GM19463 (cell line): ENCODE measurements around the gene HIP1.
"Not testable (repeated sequence)": the region's sequence is repeated elsewhere in the genome, so short reads cannot be mapped to it uniquely, and the experiment has no call there.

Source experiments
- ATAC-seq: cut with Tn5 transposase; IDR thresholded peaks from one replicate; pipeline ENCODE4 v1.9.1; 2021; ENCODE audit warnings: mild to moderate bottlenecking, moderate library complexity; ENCODE audit not compliant: unreplicated experiment

Gene HIP1

DNA sequence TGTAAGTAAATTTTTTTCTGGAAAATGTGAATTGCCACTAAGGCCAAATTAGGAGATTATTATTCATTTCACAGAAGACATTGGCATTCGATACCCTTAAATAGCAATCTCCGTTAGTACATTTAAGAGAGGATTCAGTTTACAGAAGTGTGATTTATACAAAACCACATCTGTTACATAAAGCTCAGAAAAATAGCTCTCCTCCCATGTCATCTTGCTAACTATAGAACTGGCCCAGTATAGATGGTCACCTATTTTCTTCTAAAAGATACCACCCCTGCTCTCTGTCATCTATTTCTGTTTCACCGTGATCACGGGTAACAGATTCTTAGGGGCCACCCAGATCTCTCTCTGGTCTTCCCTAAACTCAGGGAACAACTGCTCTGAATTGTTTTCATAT lies 119.1 kb downstream of the HIP1 start:
- ATAC-seq, result no peak

DNA sequence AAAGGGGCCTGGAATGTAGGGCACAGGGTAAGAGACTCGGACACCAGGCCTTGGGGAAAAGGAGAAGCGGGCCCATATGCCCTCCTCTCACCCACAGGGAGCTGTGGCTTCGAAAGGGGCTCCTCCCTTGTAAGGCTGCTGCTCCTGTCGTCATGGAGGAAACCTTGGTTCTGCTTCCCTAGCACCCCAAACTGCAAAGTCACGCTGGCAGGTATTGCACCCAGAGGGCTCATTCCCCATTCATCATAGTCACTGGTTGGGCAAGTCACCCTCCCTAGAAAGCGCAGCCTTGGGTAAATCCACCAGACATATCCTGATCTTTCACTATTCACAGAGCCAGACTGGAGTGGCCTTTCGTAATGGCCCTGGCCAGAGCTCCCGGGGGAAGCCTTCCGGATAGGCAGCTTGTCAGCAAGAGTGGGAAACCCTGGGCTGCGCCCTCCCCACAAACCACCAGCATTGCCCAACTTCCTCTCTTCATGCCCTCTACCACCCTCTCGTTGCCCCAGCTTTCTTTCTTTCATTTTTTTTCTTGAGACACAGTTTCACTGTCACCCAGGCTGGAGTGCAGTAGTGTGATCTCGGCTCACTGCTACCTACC lies 121.0 kb downstream of the HIP1 start:
- ATAC-seq, result peak; percentile 49

DNA sequence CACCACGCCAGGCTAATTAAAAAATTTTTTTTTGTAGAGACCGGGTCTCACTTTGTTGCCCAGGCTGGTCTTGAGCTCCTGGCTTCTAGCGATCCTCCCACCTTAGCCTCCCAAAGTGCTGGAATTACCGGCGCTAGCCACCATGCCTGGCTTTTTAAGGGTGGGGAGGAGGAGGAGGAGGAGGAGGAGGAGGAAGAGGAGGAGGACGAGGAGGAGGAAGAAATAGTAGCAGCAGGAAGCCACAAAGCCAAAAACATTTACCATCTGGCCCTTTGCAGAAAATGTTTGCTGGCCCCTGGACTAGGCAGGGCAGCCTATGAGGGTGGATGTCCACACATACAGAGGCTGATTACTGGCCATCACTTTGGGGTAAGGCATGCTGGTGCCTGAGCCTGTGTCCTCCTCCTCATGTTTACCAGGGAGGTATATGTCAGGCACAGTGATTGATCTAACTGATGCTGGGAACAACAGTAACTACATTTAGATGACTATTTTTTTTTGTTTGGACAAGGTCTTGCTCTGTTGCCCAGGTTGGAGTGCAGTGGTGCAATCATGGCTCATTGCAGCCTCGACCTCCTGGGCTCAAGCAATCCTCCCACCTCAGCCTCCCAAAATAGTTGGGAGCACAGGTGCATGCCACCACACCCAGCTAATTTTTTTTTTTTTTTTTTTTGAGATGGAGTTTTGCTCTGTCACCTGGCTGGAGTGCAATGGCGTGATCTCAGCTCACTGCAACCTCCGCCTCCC lies 122.1 kb downstream of the HIP1 start:
- no peak for ATAC-seq

DNA sequence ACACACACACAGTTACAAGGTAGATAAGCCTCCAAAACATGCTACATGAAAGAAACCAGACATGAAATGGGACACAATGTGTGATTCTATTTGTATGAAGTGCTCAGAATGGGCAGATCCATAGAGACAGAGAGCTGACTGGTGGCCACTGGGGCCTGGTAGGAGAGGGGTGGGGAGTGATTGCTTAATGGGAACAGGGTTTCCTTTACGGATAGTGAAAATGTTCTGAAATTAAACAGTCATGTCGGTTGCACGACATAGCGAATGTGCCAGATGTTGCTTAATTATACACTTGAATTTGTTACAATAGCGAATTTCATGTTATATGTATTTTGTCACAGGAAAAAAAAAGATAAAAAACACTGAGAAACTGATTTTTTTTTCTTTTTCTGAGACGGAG lies 124.3 kb downstream of the HIP1 start:
- ATAC-seq, result no peak

DNA sequence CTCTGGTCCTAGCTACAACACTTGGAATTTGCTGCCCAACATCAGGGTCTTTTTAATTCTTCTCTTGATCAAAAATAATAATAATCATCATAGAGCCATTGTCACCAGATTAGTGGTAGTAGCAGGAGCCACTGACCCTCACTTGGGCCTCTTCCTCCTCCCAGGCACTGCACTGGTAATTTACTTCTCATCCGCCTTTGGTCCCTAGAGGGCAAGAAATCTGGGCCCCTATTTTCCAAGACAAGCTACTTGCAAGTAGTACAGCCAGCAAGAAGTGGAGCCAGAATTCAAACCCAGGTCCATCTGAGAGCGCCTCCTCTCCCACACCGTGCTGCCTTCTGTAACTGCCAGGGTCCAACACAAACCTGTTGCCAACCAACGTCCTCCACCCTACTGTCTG lies 125.4 kb downstream of the HIP1 start:
- ATAC-seq, result no peak

DNA sequence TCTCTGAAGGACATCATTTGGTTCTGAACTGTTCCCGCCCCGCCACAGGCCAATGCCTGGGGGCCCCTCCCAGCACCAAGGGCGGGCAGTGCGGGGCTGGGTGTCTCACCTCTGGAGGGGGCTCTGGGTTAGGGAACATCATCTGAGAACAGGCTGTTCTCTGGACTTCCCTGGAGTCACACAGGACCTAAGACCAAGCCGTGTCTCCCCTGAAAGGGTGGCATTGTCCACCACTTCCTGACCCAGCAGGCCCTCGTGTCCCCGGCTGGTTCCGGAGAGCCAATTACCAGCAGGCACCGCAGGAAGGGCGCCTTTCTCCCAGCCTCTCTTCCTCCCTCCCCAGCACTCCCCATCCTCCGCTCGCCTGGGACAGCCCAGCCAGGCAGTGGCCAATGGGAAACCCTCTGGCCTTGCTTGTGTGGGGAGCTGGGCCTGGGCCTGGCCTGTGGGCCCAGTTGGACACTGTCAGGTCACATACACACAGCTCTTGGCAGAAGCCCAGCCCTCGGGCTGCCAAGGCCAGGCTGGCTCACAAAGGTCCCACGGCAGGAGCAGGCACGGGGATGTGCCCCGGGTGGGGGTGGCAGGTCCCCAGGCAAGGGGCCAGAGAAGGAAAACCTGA lies 127.1 kb downstream of the HIP1 start:
- no peak for ATAC-seq

DNA sequence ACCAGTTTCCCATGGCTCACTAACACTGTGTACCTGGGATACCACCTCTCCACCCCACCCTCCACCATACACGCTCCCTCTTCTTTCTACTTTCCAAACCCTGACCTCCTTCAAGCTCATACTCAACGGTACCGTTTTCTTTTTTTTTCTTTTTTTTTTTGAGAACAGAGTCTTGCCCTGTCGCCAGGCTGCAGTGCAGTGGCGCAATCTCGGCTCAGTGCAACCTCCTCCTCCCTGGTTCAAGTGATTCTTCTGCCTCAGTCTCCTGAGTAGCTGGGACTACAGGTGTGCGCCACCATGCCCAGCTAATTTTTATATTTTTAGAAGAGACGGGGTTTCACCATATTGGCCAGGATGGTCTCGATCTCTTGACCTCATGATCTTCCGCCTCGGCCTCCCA lies 129.3 kb downstream of the HIP1 start:
- not testable (repeated sequence) for ATAC-seq

DNA sequence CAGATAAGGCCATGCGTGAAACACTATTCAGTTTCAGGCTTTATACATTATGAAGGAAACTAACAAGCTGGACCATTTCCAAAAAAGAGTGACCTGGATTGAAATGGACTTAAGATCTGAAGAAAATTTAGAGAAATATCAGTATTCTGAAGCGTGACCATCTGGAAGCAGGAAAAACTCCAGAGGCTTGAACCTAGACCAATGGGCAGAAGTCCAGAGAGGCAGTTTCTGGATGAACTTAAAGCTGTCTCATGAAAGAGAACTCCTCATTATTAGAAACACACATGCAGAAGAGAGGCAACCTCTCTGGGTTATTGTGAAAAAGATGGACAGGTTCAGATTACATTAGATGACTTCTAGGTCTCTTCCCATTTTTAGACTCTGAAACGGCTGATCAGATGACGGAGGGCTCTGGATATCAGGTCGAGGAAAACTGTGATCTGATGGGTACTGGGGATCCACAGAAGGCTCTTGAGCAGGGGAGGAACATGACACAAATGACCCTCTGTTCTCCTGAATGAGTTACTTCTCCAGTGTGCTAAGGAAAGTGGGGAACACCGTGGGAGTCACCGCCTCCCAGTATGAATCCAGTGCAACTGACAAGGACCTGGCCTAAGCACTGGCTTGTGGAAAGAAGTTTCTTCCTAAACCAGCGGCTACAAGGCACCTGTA lies 130.2 kb downstream of the HIP1 start:
- no peak for ATAC-seq

DNA sequence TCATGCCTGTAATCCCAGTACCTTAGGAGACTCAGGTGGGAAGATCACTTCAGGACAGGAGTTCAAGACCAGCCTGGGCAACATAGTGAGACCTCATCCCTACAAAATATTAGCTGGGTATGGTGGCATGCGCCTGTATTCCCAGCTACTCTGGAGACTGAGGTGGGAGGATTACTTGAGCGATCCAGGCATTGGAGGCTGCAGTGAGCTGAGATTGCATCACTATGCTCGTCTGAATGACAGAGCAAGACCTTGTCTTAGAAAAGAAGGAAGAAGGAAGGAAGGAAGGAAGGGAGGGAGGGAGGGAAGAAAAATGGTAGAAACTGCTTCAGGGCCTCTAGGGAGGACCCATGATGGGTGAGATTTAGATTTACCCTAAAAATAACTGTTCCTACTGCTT lies 134.3 kb downstream of the HIP1 start:
- no peak for ATAC-seq

DNA sequence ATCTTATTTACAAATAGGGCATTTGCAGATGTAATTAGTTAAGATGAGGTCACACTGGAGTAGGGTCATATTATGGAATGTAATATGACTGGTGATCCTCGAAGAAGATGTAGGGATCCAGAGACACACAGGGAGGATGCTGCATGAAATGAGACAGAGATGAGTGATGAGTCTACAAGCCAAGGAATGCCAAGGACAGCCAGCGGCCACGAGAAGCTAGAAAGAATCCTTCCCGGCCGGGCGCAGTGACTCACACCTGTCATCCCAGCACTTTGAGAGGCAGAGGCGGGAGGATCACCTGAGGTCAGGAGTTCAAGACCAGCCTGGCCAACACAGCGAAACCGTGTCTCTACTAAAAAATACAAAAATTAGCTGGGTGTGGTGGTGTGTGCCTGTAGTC lies 135.9 kb downstream of the HIP1 start:
- not testable (repeated sequence) for ATAC-seq

DNA sequence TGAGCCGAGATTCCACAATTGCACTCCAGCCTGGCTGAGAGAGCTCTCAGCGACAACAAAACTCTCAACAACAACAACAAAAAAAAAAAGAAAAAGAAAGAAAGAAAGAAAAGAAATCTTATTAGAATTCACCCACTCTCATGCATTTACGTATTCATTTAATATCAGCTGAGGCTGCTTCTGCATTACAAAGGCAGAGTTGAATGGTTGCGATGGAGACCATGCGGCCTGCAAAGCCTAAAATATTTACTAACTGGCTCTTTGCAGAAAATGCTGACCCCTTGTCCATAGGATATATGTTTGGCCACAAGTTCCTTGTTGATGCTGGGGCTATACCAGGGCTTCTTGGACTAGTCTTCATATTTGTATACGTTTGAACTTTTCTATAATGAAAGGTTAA lies 137.2 kb downstream of the HIP1 start:
- no peak for ATAC-seq

DNA sequence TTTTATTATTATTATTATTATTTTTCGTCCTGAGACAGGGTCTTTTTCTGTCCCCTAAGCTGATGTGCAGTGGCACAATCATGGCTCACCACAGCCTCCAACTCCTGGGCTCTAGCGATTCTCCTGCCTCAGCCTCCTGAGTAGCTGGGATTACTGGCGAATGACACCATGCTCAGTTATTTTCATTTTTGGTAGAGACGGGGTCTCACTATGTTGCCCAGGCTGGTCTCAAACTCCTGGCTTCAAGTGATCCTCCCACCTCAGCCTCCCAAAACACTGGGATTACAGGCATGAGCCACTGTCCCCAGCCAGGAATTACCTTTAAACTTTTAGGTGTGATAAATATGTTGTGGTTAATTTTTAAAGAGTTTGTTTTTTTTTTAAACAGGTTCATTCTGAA lies 138.0 kb downstream of the HIP1 start:
- ATAC-seq, result not testable (repeated sequence)

DNA sequence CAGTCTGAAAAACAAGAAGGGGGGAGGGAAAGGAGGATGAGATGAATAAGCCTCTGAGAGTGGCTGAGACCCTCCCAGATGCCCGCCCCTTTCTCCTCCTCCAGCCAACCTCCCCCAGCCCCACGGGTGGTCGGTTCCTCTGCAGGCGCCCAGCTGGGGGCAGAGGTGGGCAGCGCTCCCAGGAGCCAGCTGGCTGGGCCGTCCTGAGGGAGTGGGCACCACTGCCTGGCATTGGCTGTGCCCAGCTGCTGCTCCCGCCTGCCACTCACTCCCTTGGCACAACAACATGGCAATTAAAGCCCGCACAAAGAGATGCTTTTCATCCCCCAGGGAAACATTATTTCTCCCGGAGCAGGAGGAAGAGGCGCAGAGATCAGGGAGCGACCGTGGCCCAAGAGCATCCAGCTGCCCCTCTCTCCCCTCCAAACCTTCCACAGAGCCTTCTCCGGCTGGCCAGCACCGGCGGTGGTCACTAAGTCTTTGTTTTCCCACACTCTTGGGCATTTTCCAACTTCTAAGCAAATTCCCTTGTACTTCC lies 139.4 kb downstream of the HIP1 start:
- ATAC-seq, result no peak

DNA sequence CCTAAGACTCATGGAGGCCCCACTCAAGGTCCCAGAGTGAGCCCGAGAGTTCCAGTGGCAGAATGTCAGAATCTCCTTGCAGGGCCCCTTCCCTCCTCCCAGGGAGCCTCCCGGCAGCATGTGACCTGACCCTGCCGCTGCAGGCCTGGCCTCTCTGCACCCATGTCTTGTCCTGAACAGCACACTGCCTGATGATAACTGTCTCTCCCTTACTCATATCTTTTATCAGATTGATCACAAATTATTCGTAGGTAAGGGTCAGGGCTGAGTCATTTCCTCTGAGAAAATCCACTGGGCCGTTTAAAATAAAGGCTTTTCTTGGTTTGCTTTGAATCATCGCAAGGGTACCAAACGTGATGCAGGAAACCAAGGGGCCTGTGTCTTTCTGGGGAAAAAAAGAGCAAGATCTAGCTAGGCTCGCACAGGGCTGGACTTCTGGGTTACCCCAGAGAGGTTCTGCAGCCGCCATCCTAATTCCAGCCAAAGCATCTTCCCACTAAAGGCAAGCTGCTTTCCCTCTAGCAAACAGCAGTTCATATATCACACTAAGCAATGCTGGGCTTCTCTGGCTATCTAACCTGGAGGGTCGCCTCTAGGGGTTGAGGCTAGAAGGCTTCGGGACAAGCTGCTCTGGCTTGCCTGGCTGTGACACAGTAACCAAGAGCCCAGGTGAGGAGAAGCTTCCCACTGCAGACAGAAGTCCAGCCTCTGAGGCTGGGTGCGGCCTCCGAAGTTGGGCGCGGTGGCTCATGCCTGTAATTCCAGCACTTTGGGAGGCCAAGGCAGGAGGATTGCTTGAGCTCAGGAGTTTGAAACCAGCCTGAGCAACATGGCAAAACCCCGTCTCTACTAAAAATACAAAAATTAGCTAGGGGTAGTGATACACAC lies 141.8 kb downstream of the HIP1 start:
- ATAC-seq, result no peak

DNA sequence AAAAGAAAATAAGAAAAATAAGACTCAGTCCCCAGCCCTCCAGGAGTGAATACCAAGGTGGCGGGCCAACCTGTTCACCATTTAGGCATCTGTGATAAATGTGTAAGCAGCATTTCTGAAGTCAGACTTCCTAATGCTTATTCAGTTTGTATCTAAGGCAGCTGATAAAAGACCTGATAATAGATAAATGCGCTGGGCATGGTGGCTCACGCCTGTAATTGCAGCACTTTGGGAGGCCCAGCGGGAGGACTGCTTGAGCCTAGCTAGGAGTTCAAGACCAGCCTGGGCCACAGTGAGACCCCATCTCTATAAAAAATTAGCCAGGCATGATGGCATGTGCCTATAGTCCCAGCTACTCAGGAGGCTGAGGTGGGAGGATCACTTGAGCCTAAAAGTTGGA lies 143.0 kb downstream of the HIP1 start:
- ATAC-seq, result no peak

DNA sequence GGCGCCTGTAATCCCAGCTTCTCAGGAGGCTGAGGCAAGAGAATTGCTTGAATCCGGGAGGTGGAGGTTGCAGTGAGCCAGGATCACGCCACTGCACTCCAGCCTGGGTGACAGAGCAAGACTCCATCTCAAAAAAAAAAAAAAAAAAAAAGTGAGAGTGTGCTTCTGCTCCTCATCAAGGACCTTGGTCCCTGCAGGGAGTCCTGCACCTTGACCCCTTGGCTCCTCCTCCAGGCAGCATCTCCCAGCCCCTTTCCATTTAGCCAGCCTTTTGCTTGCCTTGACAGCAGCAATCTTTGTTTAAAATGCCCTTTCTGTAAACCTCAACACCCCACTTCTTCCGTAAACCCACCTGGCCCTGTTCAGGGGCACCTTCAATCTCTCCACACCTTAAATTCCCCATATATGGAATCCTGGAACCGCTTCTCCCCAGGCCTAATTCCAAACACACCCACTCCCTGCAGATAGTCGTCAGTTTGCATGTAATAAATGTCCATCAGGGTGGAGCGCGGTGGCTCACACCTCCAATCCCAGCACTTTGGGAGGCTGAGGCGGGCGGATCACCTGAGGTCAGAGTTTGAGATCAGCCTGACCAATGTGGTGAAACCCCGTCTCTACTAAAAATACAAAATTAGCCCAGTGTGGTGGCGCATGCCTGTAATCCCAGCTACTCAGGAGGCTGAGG lies 145.1 kb downstream of the HIP1 start:
- ATAC-seq, result not testable (repeated sequence)

DNA sequence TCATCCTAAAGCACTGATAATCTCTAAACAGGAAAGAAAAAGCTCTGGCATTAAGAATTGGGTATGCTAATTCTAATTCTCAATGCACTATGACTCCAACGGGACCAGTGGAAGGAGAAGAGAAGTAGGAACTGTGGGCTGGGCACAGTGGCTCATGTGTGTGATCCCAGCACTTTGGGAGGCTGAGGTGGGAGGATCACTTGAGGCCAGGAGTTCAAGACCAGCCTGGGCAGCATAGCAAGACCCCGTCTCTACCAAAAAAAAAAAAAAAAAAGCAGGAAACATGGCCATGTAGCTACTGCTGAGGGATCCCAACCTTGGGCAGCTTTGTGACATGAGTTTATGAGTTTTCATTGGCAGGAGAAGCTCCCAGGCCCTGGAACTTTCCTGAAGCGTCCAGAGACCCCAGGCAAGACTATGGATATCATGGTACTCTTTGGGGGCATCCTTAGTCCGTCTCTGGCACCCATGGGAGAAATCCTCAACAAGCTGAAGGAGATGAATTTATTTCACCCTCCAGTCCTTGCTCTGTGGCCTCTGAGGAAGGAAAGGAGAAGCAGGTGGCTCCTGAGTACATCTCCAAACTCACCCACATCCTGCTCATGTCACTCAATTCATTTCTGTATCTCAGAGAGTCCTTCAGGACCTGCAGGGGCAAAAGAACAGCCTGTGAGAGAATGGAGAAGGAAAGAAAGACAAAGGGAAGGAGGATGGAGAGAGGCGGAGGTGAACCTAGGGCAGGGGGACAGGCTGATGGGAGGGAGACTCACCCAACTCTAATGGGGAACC lies 147.1 kb downstream of the HIP1 start:
- no peak for ATAC-seq

DNA sequence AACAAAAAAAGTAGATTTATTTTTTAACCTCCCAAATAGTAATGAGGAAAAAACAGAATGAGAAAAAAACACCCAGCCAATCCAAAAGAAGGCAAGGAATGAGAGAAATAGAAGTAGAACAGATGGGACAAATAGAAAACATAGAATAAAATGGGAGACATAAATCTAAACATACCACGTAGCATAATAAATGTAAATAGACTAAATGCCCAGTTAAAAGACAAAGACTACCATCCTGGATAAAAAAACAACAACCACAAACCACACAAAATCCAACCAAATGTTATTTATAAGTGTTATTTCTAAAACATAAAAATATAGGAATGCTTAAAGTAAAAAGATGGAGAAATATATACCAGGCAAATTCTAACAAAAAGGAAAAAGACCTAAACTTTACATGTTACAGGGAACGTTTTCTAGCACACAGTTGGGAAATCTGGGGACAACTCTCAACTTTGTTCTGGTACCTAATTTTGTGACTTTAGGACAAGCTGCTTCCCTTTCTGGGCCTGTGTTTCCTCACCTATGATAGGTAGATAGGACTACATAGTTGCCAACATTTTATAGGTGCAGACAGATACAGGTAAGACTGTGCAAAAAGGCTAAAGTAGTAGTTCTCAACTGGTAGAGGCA lies 148.3 kb downstream of the HIP1 start:
- no peak for ATAC-seq

DNA sequence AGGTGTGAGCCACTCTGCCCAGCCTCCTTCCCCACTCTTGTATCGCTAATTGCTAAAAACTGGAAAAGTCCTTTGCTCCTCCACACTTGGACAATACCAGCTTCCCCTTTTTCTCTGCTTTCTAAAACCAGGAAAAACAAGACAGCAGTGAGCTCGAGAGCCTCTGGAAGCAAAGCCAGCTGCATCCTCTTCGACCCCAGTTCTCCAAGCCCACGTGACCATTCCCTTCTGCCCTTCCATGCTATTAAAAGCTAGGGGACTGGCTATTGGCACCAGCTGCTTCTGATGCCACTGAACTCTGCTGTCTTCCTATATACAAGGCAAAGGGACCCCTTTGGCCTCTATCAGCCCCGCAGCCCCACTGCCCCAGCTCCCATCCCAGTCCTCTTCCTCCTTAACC lies 154.4 kb downstream of the HIP1 start:
- no peak for ATAC-seq
